HCT116 (cell line): ENCODE results near the gene DOK5. TPM values are rescaled to one million over a fixed set of nuclear protein-coding genes. Genes with fewer than 3 reads are reported as not detected.

Source experiments
- ATAC-seq: fragments of 200-7000 bp; cut with Tn5 transposase; 2 replicates; pipeline ENCODE4 v1.9.1; 2020; ENCODE audit warnings: mild to moderate bottlenecking, moderate library complexity
- BruUV-seq: library from RNA; stranded (reverse); fragments of 400-500 nt; replicated peaks from 2 replicates; lab custom pipeline; 2021; lab: Mats Ljungman, UMichigan
- CTCF ChIA-PET: fragments of 300-600 bp; sonication (Branson Sonifier 250); formaldehyde crosslinking; loops from one replicate; lab custom pipeline; 2021; ENCODE audit warnings: antibody characterized with exemption; lab: Charles Lee
- POLR2A ChIA-PET: fragments of 300-600, 350-600 bp; sonication (Branson Sonifier 250); formaldehyde crosslinking; loops from one replicate; lab custom pipeline; 2021; ENCODE audit warnings: antibody characterized with exemption; lab: Charles Lee
- RAD21 ChIA-PET, 2 experiments: fragments of 300-600 bp; sonication (Branson Sonifier 250); formaldehyde crosslinking; loops; one replicate each; lab custom pipeline; 2023; ENCODE audit warnings: low total read pairs in 2 of 2; ENCODE audit not compliant: uncharacterized antibody in 2 of 2, unreplicated experiment in 2 of 2, low non-redundant PET in 1 of 2; lab: Charles Lee
- DNase-seq: peaks from one replicate; pipeline ENCODE4 v3.0.0-alpha.2; 2010; ENCODE audit warnings: low read depth, low spot score
- H2AFZ ChIP-seq: fragments of 200-600 bp; shearing (Covaris generic), sonication (generic); 2 replicates; pipeline ENCODE4 v1.6.1; 2017; ENCODE audit warnings: low read depth, mixed run types, mixed read lengths, antibody characterized with exemption, low read length; ENCODE audit not compliant: poor library complexity, severe bottlenecking
- H3K27ac ChIP-seq: 2 replicates; pipeline ENCODE4 v1.5.1; 2012; ENCODE audit warnings: low read depth, low read length
- H3K27me3 ChIP-seq: fragments of 200-600 bp; sonication (generic); 2 replicates; pipeline ENCODE4 v1.6.1; 2016; ENCODE audit warnings: mixed run types, low read length, mixed read lengths; ENCODE audit not compliant: insufficient read depth
- H3K36me3 ChIP-seq, 2 experiments: fragments of 200-500 bp in 1 of 2; fragments of 200-600 bp in 1 of 2; sonication (Bioruptor generic) in 1 of 2; sonication (generic) in 1 of 2; 2 replicates each; pipeline versions ENCODE4 v1.5.1 to v1.6.1; 2014 to 2016; ENCODE audit warnings: low read length in 2 of 2, inconsistent platforms in 1 of 2, mixed read lengths in 1 of 2, mixed run types in 1 of 2; ENCODE audit not compliant: insufficient read depth in 2 of 2, control insufficient read depth in 1 of 2
- H3K4me1 ChIP-seq, 2 experiments: fragments of 200-600 bp in 1 of 2; sonication (generic) in 1 of 2; 2 replicates each; pipeline versions ENCODE4 v1.5.1 to v1.6.1; 2012 to 2017; ENCODE audit warnings: low read length in 2 of 2, inconsistent platforms in 1 of 2, mild to moderate bottlenecking in 1 of 2, mixed read lengths in 1 of 2, mixed run types in 1 of 2, moderate library complexity in 1 of 2; ENCODE audit not compliant: insufficient read depth in 2 of 2, control insufficient read depth in 1 of 2
- H3K4me2 ChIP-seq: fragments of 200-600 bp; sonication (generic); 2 replicates; pipeline ENCODE4 v1.6.1; 2017; ENCODE audit warnings: mixed run types, low read length, mixed read lengths
- H3K4me3 ChIP-seq, 2 experiments: fragments of 200-600 bp in 1 of 2; sonication (generic) in 1 of 2; replicated peaks in 1 of 2; 2 replicates each; pipeline ENCODE4 v1.5.1; 2011 to 2016; ENCODE audit warnings: low read length in 2 of 2, control low read depth in 1 of 2, low read depth in 1 of 2, mild to moderate bottlenecking in 1 of 2, mixed read lengths in 1 of 2, mixed run types in 1 of 2
- H3K79me2 ChIP-seq: fragments of 200-600 bp; sonication (generic); 2 replicates; pipeline ENCODE4 v1.6.1; 2017; ENCODE audit warnings: mild to moderate bottlenecking, mixed run types, low read length, moderate library complexity, mixed read lengths; ENCODE audit not compliant: insufficient read depth
- H3K9ac ChIP-seq: fragments of 200-600 bp; sonication (generic); 2 replicates; pipeline ENCODE4 v1.6.1; 2016; ENCODE audit warnings: low read length, mixed read lengths
- H3K9me2 ChIP-seq: fragments of 200-600 bp; sonication (generic), shearing (Covaris generic); 2 replicates; pipeline ENCODE4 v1.6.1; 2017; ENCODE audit warnings: mixed run types, mild to moderate bottlenecking, moderate library complexity; ENCODE audit not compliant: insufficient read depth
- H3K9me3 ChIP-seq, 2 experiments: fragments of 200-500 bp in 1 of 2; fragments of 200-600 bp in 1 of 2; sonication (Bioruptor generic) in 1 of 2; sonication (generic) in 1 of 2; 2 replicates each; pipeline ENCODE4 v1.6.1; 2014 to 2017; ENCODE audit warnings: low read length in 2 of 2, mixed read lengths in 2 of 2, inconsistent platforms in 1 of 2, low read depth in 1 of 2, mild to moderate bottlenecking in 1 of 2, mixed run types in 1 of 2, moderate library complexity in 1 of 2; ENCODE audit not compliant: control insufficient read depth in 1 of 2, insufficient read depth in 1 of 2
- H4K20me1 ChIP-seq: fragments of 200-600 bp; sonication (generic), shearing (Covaris generic); 2 replicates; pipeline ENCODE4 v1.6.1; 2017; ENCODE audit warnings: mixed run types, mild to moderate bottlenecking, moderate library complexity; ENCODE audit not compliant: insufficient read depth
- CEBPB ChIP-seq: IDR thresholded peaks from 2 replicates; pipeline ENCODE4 v1.6.1; 2012; ENCODE audit warnings: low read depth
- CTCF ChIP-seq, 3 experiments: fragments of 200-600 bp in 1 of 3; sonication (generic) in 1 of 3; IDR thresholded peaks in 2 of 3; conservative IDR thresholded peaks in 1 of 3; 2 replicates each; pipeline ENCODE4 v1.5.1; 2012 to 2017; ENCODE audit warnings: low read depth in 2 of 3, low read length in 2 of 3, antibody characterized with exemption in 1 of 3, borderline replicate concordance in 1 of 3, control low read depth in 1 of 3, mild to moderate bottlenecking in 1 of 3, mixed read lengths in 1 of 3, mixed run types in 1 of 3, moderate library complexity in 1 of 3; ENCODE audit not compliant: insufficient read depth in 1 of 3
- EZH2 ChIP-seq: fragments of 200-600 bp; sonication (generic); IDR thresholded peaks from 2 replicates; pipeline ENCODE4 v1.6.1; 2017; ENCODE audit warnings: antibody characterized with exemption, mixed run types
- EZH2phosphoT487 ChIP-seq: fragments of 200-600 bp; IDR thresholded peaks from 2 replicates; pipeline ENCODE4 v1.6.1; 2018; ENCODE audit warnings: antibody characterized with exemption, borderline replicate concordance
- POLR2A ChIP-seq: IDR thresholded peaks from 2 replicates; pipeline ENCODE4 v1.7.0; 2011; ENCODE audit warnings: borderline replicate concordance; ENCODE audit not compliant: insufficient read depth, insufficient read length; ENCODE audit errors: extremely low read depth
- RAD21 ChIP-seq: IDR thresholded peaks from 2 replicates; pipeline ENCODE4 v1.6.1; 2012; ENCODE audit warnings: low read depth, mild to moderate bottlenecking
- TCF7L2 ChIP-seq: IDR thresholded peaks from 2 replicates; pipeline ENCODE4 v1.7.0; 2011; ENCODE audit warnings: borderline replicate concordance, inconsistent platforms; ENCODE audit not compliant: insufficient read depth, insufficient read length; ENCODE audit errors: extremely low read depth
- ZBTB33 ChIP-seq: IDR thresholded peaks from 2 replicates; pipeline ENCODE4 v1.6.1; 2011; ENCODE audit warnings: mild to moderate bottlenecking, low read length, moderate library complexity; ENCODE audit not compliant: insufficient replicate concordance; ENCODE audit errors: extremely low read depth
- ZFX ChIP-seq: fragments of 450-650 bp; IDR thresholded peaks from 2 replicates; pipeline ENCODE4 v1.6.1; 2017
- intact Hi-C: fragments of 100-400 bp; cut with micrococcal nuclease; formaldehyde crosslinking; loops from 2 replicates; pipeline ENCODE4 v1.10.0; 2022
- total RNA-seq: library from RNA; stranded (reverse); gene quantifications from one replicate; pipeline ENCODE4 v1.2.1, GENCODE V29; 2021; ENCODE audit not compliant: unreplicated experiment
- TF ChIP-seq, protein P1 (sequence below): IDR thresholded peaks from 2 replicates; pipeline ENCODE4 v1.6.1; 2012; ENCODE audit warnings: low read depth

The DOK5 gene
- total RNA-seq, 1 experiment from 2014 or later = not detected

DNA sequence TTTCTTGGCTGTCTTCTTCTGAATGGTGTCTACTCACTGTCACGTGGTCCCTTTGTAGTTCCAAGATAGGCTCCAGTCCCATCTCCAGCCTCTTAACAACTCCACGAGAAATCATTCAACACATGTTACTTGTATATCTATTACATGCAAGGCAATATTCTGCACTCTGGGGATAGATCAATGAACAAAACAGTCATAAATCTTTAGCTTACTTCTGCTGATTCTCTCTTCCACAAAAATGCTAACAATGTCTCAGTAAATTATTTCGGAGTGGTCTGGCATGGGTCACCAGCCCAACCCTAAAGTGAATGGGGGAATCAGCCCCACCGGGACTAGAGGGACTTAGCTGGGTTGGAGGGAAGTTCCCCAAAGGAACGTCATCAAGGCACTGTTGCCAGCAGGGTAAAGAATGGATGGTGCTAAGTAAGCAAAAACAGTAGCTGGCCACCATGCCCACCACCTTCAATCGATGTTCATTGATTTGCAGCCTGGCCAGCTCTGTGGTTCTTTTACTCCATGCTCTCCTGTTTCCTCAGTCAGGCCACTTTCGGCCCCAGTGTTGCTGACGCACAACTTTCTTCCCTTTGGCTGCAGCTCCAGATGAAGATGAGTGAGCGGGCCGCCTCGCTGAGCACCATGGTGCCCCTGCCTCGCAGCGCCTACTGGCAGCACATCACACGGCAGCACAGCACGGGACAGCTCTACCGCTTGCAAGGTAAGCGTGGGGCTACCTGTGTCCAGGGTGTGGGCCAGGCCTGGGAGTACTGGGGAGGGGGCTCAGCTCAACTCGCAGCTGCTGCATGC lies 167.7 kb downstream of the DOK5 start:
- RAD21 ChIA-PET = no interaction called here
- Histone ChIP-seq H3K36me3 (no peaks in the 10 kb centered on the region), H3K4me2 (no peak overlapping the region)

DNA sequence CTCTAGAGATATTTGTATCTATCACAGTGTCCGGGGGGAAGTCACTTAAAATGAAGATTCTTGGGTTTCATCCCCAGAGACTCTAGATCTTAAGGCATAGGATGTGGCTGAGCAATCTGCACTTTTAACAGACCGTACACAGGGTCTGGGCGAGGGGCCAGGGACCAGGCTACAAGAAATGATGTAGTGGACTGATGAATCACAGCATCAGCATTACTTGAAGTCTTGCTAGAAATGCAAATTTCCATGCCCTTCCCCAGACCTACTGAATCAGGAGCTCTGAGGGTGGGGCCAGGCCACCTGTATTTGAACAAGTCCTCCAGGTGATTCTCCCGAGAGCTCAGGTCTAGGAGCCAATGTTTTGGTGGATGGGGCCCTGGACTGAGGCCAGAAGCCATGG lies 168.4 kb downstream of the DOK5 start:
- ChIA-PET RAD21 (no interaction called here), POLR2A (interaction anchor here (1.4 kb wide), 1 partner anchor 425 kb away, joined by 3 read pairs; no protein-coding TSS in a partner anchor), CTCF (interaction anchor here (0.6 to 1.4 kb wide), 3 partner anchors 186 to 546 kb away, joined by 3 to 4 read pairs (median 3); no protein-coding TSS in a partner anchor)
- no peaks in the 10 kb centered on the region for H3K27me3 ChIP-seq
- H3K9me3 ChIP-seq = no peaks in the 10 kb centered on the region
- H3K27ac ChIP-seq = no peak overlapping the region
- TF ChIP-seq CEBPB (no peak), RAD21 (no peak), POLR2A (no peak), ZBTB33 (no peak), CTCF (IDR thresholded peaks at IDR 0.05 in 2 of 3, conservative IDR thresholded peaks at IDR 0.05 in 1 of 3; ENCODE audit: borderline replicate concordance in 1 of 3, insufficient read depth in 1 of 3, low read depth in 2 of 3, low read length in 2 of 3) (no peak), EZH2 (no peak)
- TF ChIP-seq, protein P1, sequence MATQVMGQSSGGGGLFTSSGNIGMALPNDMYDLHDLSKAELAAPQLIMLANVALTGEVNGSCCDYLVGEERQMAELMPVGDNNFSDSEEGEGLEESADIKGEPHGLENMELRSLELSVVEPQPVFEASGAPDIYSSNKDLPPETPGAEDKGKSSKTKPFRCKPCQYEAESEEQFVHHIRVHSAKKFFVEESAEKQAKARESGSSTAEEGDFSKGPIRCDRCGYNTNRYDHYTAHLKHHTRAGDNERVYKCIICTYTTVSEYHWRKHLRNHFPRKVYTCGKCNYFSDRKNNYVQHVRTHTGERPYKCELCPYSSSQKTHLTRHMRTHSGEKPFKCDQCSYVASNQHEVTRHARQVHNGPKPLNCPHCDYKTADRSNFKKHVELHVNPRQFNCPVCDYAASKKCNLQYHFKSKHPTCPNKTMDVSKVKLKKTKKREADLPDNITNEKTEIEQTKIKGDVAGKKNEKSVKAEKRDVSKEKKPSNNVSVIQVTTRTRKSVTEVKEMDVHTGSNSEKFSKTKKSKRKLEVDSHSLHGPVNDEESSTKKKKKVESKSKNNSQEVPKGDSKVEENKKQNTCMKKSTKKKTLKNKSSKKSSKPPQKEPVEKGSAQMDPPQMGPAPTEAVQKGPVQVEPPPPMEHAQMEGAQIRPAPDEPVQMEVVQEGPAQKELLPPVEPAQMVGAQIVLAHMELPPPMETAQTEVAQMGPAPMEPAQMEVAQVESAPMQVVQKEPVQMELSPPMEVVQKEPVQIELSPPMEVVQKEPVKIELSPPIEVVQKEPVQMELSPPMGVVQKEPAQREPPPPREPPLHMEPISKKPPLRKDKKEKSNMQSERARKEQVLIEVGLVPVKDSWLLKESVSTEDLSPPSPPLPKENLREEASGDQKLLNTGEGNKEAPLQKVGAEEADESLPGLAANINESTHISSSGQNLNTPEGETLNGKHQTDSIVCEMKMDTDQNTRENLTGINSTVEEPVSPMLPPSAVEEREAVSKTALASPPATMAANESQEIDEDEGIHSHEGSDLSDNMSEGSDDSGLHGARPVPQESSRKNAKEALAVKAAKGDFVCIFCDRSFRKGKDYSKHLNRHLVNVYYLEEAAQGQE = no peak
- no peak overlapping the region for H3K4me3 ChIP-seq
- no peaks in the 10 kb centered on the region for H3K79me2 ChIP-seq
- H3K9ac ChIP-seq = no peak overlapping the region
- no peak overlapping the region for H3K4me2 ChIP-seq
- DNase-seq (no peak), ATAC-seq (no peak)
- H2AFZ ChIP-seq = no peak overlapping the region
- no peaks in the 10 kb centered on the region for H4K20me1 ChIP-seq
- H3K9me2 ChIP-seq = no peaks in the 10 kb centered on the region
- intact Hi-C loops = loop anchor here (10.0 kb wide), 1 partner anchor 659 kb away; no protein-coding TSS in a partner anchor
- no TSS peak for BruUV-seq
- H3K4me1 ChIP-seq = no peaks in the 10 kb centered on the region
- H3K36me3 ChIP-seq = no peaks in the 10 kb centered on the region

More for the DNA sequence above, 167.7 kb downstream of the DOK5 start:
- ATAC-seq (no peak), DNase-seq (no peak)
- H3K9me3 ChIP-seq = no peaks in the 10 kb centered on the region
- POLR2A ChIA-PET = interaction anchor here (1.4 kb wide), 1 partner anchor 424 kb away, joined by 3 read pairs; no protein-coding TSS in a partner anchor
- no peak overlapping the region for H2AFZ ChIP-seq
- H3K4me3 ChIP-seq = no peak overlapping the region
- BruUV-seq = no TSS peak
- H4K20me1 ChIP-seq = no peaks in the 10 kb centered on the region
- no peaks in the 10 kb centered on the region for H3K4me1 ChIP-seq
- no peaks in the 10 kb centered on the region for H3K79me2 ChIP-seq
- no peak overlapping the region for H3K9ac ChIP-seq
- intact Hi-C loops = loop anchor here (10.0 kb wide), 1 partner anchor 658 kb away; no protein-coding TSS in a partner anchor
- TF ChIP-seq TCF7L2 (no peak), EZH2phosphoT487 (no peak), ZFX (no peak)
- TF ChIP-seq, all 23 proteins: peak for 0
- no peaks in the 10 kb centered on the region for H3K27me3 ChIP-seq
- H3K9me2 ChIP-seq = no peaks in the 10 kb centered on the region
- CTCF ChIA-PET = interaction anchor here (0.6 to 1.4 kb wide), 3 partner anchors 186 to 546 kb away, joined by 3 to 4 read pairs (median 3); no protein-coding TSS in a partner anchor
- H3K27ac ChIP-seq = no peak overlapping the region
